ENCODE results near the gene ANKRD9. TPM values are rescaled to one million over a fixed set of nuclear protein-coding genes. Genes with fewer than 3 reads are reported as not detected.

The ANKRD9 gene
- total and polyA plus RNA-seq, 4 donors, result 4.4 to 21.3 (median 8.3) TPM

DNA sequence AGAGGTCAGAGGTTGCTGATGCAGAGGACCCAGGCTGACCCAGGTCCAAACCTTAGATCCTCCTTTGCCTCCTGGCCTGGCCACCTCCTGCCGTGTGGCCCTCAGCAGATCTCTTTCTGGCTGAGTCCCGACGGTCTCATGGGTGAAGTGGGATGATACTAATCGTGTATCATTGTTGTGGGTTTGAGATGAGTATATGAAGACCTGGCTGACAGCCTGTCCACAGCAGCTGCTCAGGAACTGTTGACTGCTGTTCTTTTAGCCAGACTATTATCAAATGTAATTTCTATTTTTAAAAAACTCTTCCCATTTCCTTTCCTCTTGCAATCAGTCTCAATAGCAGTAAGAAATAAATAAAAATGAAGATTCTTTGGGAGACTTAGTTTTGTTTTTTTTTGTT is 45.6 kb downstream of the ANKRD9 start:
- Histone ChIP-seq H3K9me3 (ENCODE audit: control insufficient read depth in 4 of 4, insufficient read depth in 3 of 4, low read length in 3 of 4) (no peaks in the 10 kb centered on the region), H3K27me3 (ENCODE audit: control insufficient read depth in 3 of 3, insufficient read depth in 3 of 3, low read length in 2 of 3) (no peaks in the 10 kb centered on the region), H3K4me1 (ENCODE audit: control insufficient read depth in 5 of 5, insufficient read depth in 5 of 5, low read length in 5 of 5) (no peaks in the 10 kb centered on the region), H3K27ac (ENCODE audit: low read depth in 1 of 2, low read length in 1 of 2) (no peak overlapping the region), H3K4me3 (no peak overlapping the region), H3K36me3 (ENCODE audit: control insufficient read depth in 4 of 4, insufficient read depth in 4 of 4, low read length in 4 of 4) (peaks cover 10 to 20% (median 11%) of the 10 kb centered on the region in 4 donors), H3K9ac (ENCODE audit: insufficient read depth in 1 of 2, low read length in 2 of 2) (no peak overlapping the region)
- ATAC-seq (ENCODE audit: insufficient read depth, low FRiP score) (no peak), DNase-seq (no peak)
- WGBS, 2 donors, result 92 to 99% methylated on average over 4 of the region's 4 CpGs
- TF ChIP-seq, protein P1, sequence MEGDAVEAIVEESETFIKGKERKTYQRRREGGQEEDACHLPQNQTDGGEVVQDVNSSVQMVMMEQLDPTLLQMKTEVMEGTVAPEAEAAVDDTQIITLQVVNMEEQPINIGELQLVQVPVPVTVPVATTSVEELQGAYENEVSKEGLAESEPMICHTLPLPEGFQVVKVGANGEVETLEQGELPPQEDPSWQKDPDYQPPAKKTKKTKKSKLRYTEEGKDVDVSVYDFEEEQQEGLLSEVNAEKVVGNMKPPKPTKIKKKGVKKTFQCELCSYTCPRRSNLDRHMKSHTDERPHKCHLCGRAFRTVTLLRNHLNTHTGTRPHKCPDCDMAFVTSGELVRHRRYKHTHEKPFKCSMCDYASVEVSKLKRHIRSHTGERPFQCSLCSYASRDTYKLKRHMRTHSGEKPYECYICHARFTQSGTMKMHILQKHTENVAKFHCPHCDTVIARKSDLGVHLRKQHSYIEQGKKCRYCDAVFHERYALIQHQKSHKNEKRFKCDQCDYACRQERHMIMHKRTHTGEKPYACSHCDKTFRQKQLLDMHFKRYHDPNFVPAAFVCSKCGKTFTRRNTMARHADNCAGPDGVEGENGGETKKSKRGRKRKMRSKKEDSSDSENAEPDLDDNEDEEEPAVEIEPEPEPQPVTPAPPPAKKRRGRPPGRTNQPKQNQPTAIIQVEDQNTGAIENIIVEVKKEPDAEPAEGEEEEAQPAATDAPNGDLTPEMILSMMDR (IDR thresholded peaks at IDR 0.05; ENCODE audit: control extremely low read depth, extremely low read depth), result no peak

- H3K9me3 ChIP-seq (ENCODE audit: control insufficient read depth in 4 of 4, insufficient read depth in 3 of 4, low read length in 3 of 4), result no peaks in the 10 kb centered on the region
- ATAC-seq (ENCODE audit: insufficient read depth, low FRiP score) (no peak), DNase-seq (no peak)
- H3K4me1 ChIP-seq (ENCODE audit: control insufficient read depth in 5 of 5, insufficient read depth in 5 of 5, low read length in 5 of 5), result no peaks in the 10 kb centered on the region
- no peak overlapping the region for H3K27ac ChIP-seq (ENCODE audit: low read depth in 1 of 2, low read length in 1 of 2)
- TF ChIP-seq, protein P1 (IDR thresholded peaks at IDR 0.05; ENCODE audit: control extremely low read depth, extremely low read depth), result no peak
- peaks cover 11 to 23% (median 12%) of the 10 kb centered on the region in 4 donors for H3K36me3 ChIP-seq (ENCODE audit: control insufficient read depth in 4 of 4, insufficient read depth in 4 of 4, low read length in 4 of 4)
- no peak overlapping the region for H3K9ac ChIP-seq (ENCODE audit: insufficient read depth in 1 of 2, low read length in 2 of 2)
- no peaks in the 10 kb centered on the region for H3K27me3 ChIP-seq (ENCODE audit: control insufficient read depth in 3 of 3, insufficient read depth in 3 of 3, low read length in 2 of 3)
- no peak overlapping the region for H3K4me3 ChIP-seq
- 91 to 92% methylated on average over 4 of the region's 4 CpGs for WGBS, 2 donors
Observed at GRCh38 chr14:102462391-102462790, 47.2 kb downstream of the ANKRD9 start.

GRCh38 chr14:102461490-102462338 is 47.9 kb downstream of the ANKRD9 start:
- H3K9me3 ChIP-seq (ENCODE audit: control insufficient read depth in 4 of 4, insufficient read depth in 3 of 4, low read length in 3 of 4), result no peaks in the 10 kb centered on the region
- H3K27me3 ChIP-seq (ENCODE audit: control insufficient read depth in 3 of 3, insufficient read depth in 3 of 3, low read length in 2 of 3), result no peaks in the 10 kb centered on the region
- no peak overlapping the region for H3K4me3 ChIP-seq
- DNase-seq (no peak), ATAC-seq (ENCODE audit: insufficient read depth, low FRiP score) (no peak)
- peaks cover 8 to 28% (median 12%) of the 10 kb centered on the region in 4 donors for H3K36me3 ChIP-seq (ENCODE audit: control insufficient read depth in 4 of 4, insufficient read depth in 4 of 4, low read length in 4 of 4)
- TF ChIP-seq, protein P1 (IDR thresholded peaks at IDR 0.05; ENCODE audit: control extremely low read depth, extremely low read depth), result no peak
- H3K27ac ChIP-seq (ENCODE audit: low read depth in 1 of 2, low read length in 1 of 2), result no peak overlapping the region
- H3K9ac ChIP-seq (ENCODE audit: insufficient read depth in 1 of 2, low read length in 2 of 2), result no peak overlapping the region
- H3K4me1 ChIP-seq (ENCODE audit: control insufficient read depth in 5 of 5, insufficient read depth in 5 of 5, low read length in 5 of 5), result peaks cover 0 to 3% (median 0%) of the 10 kb centered on the region in 5 donors
- WGBS, 2 donors, result 67 to 76% methylated on average over 14 of the region's 14 CpGs
